ENCODE results near the gene GLDN.

The GLDN gene

GRCh38 chr15:51448622-51449399 is 107.4 kb downstream of the GLDN start:
- Histone ChIP-seq H3K27ac (no peak overlapping the region), H3K36me3 (peaks cover 85% of the 10 kb centered on the region), H3K4me1 (ENCODE audit: control insufficient read depth in 1 of 2, insufficient read depth in 1 of 2, low read depth in 1 of 2, low read length in 1 of 2) (no peaks in the 10 kb centered on the region), H3K27me3 (no peaks in the 10 kb centered on the region), H3K4me3 (ENCODE audit: low read depth in 1 of 2, low read length in 1 of 2) (no peak overlapping the region), H3K9me3 (no peaks in the 10 kb centered on the region)
- TF ChIP-seq CTCF (IDR thresholded peaks at IDR 0.05), result no peak

- H3K27me3 ChIP-seq, result no peaks in the 10 kb centered on the region
- no peak overlapping the region for H3K27ac ChIP-seq
- H3K9me3 ChIP-seq, result no peaks in the 10 kb centered on the region
- H3K4me1 ChIP-seq (ENCODE audit: control insufficient read depth in 1 of 2, insufficient read depth in 1 of 2, low read depth in 1 of 2, low read length in 1 of 2), result no peaks in the 10 kb centered on the region
- peaks cover 92% of the 10 kb centered on the region for H3K36me3 ChIP-seq
- H3K4me3 ChIP-seq (ENCODE audit: low read depth in 1 of 2, low read length in 1 of 2), result no peak overlapping the region
- no peak for TF ChIP-seq CTCF (IDR thresholded peaks at IDR 0.05)
These were observed 108.5 kb downstream of the GLDN start for GRCh38 chr15:51450001-51450400.

Data from neutrophil (primary cell).